Activated T-helper 9 cell treated with anti-CD3 and anti-CD28 coated beads, Interleukin-2, amount 50 U/mL, for 16 hours (primary cell): ENCODE measurements around the gene LUC7L3.
"Not testable (repeated sequence)": the region's sequence is repeated elsewhere in the genome, so short reads cannot be mapped to it uniquely, and the experiment has no call there.

Source experiments
- DNase-seq: peaks from one replicate; pipeline ENCODE4 v3.0.0-alpha.2; 2020; ENCODE audit warnings: low read depth

Gene LUC7L3

GRCh38 chr17:50719144-50719923 is at the start of gene LUC7L3:
Gene LUC7L3, plus strand, starts transcription at chr17:50719603. Its CDS starts 130 bp downstream, at chr17:50719733.
- DNase-seq, result peak; percentile 91

GRCh38 chr17:50672071-50672470 is 47.3 kb upstream of the LUC7L3 start:
- DNase-seq, result no peak

GRCh38 chr17:50672831-50673551 is 46.4 kb upstream of the LUC7L3 start:
- no peak for DNase-seq

GRCh38 chr17:50675190-50675589 is 44.2 kb upstream of the LUC7L3 start:
- no peak for DNase-seq

- no peak for DNase-seq
Measured at GRCh38 chr17:50675627-50676026, 43.8 kb upstream of the LUC7L3 start.

- no peak for DNase-seq
Measured at GRCh38 chr17:50676065-50676975, 43.1 kb upstream of the LUC7L3 start.

DNA sequence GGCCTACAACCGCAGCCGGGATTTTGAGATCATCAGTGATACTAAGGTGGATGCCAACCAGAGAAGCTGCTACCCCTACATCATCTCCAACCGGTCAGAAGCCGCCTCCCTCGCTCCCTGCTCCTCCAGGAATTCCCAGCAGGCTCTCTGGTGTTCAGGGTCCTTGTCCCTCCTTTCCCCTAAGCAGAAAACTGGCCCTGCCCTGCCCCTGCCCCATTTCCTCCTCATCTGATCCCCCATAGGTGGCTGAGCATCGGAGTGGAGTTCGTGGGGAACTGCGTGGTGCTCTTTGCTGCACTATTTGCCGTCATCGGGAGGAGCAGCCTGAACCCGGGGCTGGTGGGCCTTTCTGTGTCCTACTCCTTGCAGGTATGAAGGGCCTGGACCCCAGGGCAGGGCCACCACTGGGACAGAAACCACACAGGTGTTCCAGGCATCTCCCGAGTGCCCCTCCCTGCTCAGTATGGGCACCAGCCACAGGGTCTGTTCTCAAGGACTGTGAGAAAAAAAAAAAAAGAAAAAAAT is 41.5 kb upstream of the LUC7L3 start:
- DNase-seq, result no peak

- DNase-seq, result no peak
Measured at GRCh38 chr17:50679008-50679544, 40.3 kb upstream of the LUC7L3 start.

- no peak for DNase-seq
Measured at GRCh38 chr17:50680126-50680525, 39.3 kb upstream of the LUC7L3 start.

GRCh38 chr17:50680543-50681262 is 38.7 kb upstream of the LUC7L3 start:
- not testable (repeated sequence) for DNase-seq

DNA sequence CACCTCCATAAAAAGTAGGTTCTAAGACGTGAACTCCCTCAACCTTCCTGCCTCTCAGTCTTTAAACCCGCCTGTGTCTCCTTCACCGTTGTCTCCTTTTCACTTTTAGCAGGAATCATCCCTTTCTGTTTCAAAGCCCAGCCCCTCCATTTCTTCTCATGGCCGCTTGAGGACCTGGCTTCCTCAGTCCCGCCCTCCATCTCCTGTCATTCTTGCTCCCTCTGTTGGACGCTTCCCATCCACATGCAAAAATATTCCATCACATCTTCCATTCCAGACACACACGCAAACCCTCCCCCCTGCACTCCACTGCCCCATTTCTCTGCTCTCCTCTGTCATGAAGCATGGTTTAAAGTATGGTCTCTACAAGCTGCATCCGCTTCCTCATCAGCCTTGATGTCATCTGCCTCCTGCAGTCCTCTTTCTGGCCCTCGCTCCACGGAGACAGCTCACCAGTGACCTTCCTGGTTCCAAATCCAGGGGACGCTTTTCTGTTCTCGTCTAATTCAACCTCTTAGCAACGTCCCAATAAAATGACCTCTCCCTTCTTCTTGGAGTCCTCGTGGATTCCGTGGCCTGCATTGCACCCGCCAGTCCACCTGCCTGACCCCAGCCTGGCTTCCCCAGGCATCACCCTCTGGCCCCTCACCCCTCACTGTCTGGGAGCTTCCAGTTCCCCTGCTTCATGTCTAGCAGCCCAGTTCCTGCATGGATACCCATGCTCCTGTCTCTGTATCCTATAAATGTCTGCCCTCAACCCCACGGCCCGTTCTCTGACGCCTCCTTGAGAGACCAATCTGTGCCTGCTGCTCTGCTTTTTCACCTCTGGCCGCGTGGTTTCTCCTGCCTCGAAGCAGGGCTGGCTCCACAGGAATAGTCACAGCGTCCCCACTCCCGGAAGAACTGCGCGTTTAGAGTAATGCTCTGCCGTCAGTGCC is 37.9 kb upstream of the LUC7L3 start:
- no peak for DNase-seq

DNA sequence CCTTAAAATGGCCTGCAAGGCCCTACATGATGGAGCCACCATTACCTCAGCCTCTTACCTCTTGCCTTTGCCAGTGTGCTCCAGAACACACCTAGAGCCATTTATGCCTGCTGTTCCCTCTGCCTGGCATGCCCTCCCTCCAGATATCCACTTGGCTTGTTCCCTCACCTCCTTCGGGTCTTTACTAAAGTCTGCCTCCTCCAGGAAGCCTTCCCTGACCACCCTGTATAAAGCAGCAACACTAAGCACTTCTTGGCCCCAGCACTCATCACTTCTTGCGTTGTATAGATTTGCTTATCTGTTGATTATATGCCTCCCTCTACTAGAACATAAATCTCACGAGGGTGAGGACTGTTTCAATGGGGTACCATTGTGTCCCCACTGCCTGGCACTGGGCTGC is 37.0 kb upstream of the LUC7L3 start:
- DNase-seq, result no peak

DNA sequence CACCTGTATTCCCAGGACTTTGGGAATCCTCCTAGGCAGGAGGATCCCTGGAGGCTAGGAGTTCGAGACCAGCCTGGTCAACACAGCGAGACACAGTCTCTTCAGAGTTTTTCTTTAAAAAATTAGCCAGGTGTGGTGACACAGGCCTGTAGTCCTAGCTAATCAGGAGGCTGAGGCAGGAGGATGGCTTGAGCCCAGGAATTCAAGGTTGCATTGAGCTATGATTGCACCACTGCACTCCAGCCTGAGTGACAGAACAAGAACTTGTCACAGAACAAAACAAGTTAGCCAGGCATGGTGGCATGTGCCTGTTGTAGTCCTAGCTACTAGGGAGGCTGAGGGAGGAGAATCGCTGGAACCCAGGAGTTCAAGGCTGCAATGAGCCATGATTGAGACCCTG is 36.5 kb upstream of the LUC7L3 start:
- no peak for DNase-seq

- DNase-seq, result no peak
Measured at GRCh38 chr17:50683434-50684287, 35.7 kb upstream of the LUC7L3 start.

DNA sequence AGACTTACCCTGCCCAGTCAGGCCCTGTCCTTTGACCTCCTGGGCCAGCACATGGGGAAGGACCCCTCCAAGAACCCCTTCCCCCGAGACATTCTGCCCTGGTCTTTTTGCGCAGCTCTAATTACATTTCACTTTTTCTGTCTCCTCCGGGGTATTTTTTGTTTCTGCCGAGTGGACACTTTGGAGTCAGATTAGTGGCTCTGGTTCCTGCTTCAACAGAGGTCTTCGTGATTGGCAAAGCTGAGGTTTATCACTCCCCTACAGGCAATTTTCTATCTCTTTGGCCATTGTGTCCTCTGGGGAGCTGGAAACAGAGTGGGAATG is 35.2 kb upstream of the LUC7L3 start:
- no peak for DNase-seq

- no peak for DNase-seq
Measured at GRCh38 chr17:50684612-50685333, 34.6 kb upstream of the LUC7L3 start.

DNA sequence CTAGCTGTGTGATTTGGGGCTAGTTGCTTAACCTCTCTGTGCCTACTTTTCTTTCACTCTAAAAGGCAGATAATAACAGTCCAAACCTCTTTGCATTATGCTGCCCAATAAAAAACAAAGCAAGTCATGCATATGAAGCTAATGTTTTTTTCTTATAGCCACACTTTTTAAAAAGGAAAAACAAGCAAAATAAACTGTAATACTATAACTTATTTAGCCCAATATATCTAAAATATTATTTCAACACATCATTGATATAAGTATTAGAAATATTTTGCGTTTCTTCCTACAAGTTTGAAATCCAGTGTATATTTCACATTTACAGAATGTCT is 34.1 kb upstream of the LUC7L3 start:
- no peak for DNase-seq

DNA sequence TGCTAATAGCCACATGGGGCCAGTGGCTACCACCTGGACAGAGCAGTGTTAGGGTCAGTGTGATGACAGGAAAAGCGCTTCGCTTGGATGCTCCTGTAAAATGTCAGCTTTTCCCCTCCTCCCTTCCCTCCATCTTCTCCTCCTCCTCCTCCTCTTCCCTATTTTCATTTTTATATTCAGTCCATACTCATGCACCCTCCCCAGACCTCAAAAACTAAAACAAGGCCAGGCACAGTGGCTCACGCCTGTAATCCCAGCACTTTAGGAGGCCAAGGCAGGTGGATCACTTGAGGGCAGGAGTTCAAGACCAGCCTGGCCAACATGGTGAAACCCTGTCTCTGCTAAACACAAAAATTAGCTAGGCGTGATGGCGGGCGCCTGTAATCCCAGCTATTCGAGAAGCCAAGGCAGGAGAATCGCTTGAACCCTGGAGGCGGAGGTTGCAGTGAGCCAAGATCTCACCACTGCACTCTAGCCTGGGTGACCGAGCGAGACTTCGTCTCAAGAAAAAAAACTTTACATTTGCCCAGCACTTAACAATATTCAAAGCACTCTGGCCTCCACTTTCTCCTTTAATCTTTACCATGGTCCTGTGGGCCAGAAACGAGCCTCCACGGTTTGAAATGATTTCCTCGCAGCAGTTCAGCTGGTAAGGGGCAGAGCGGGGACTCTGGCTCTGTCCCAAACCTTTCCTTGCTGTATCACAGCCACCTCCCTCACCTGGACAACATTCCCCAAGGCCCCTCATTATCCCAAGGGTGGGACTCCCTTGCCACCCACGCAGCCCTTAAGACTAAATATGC is 33.5 kb upstream of the LUC7L3 start:
- DNase-seq, result no peak
